SJCRH30 (cell line): Measurements from ENCODE around the gene TSPYL1. TPM values are rescaled to one million over a fixed set of nuclear protein-coding genes. Genes with fewer than 3 reads are reported as not detected.
A peak's percentile ranks its signal among the peaks of the same experiment; 100 is the strongest.
"Not testable (repeated sequence)": the region's sequence is repeated elsewhere in the genome, so short reads cannot be mapped to it uniquely, and the experiment has no call there.

Experiments used
- DNase-seq, 2 experiments: peaks; one replicate each; pipeline ENCODE4 v3.0.0-alpha.2; 2015 to 2020
- H3K27ac ChIP-seq: fragments of 250-450 bp; sonication (Bioruptor Pico); 2 replicates; pipeline ENCODE4 v1.5.1; 2020; ENCODE audit warnings: mild to moderate bottlenecking, moderate library complexity
- H3K27me3 ChIP-seq: fragments of 250-450 bp; sonication (Bioruptor Pico); 2 replicates; pipeline ENCODE4 v1.5.1; 2020; ENCODE audit warnings: mild to moderate bottlenecking, moderate library complexity
- H3K36me3 ChIP-seq: fragments of 250-450 bp; sonication (Bioruptor Pico); 2 replicates; pipeline ENCODE4 v1.5.1; 2020; ENCODE audit warnings: mild to moderate bottlenecking, moderate library complexity
- H3K4me1 ChIP-seq: fragments of 250-450 bp; sonication (Bioruptor Pico); 2 replicates; pipeline ENCODE4 v1.5.1; 2020; ENCODE audit warnings: mild to moderate bottlenecking, moderate library complexity
- H3K4me3 ChIP-seq: fragments of 250-450 bp; sonication (Bioruptor Pico); 2 replicates; pipeline ENCODE4 v1.5.1; 2020; ENCODE audit warnings: mild to moderate bottlenecking, moderate library complexity
- H3K9me3 ChIP-seq: fragments of 250-450 bp; sonication (Bioruptor Pico); replicated peaks from 2 replicates; pipeline ENCODE4 v1.5.1; 2020; ENCODE audit warnings: mild to moderate bottlenecking, moderate library complexity
- total RNA-seq: library from RNA; depleted of rRNA; stranded (reverse); fragments of >200 nt; shearing (Covaris generic); gene quantifications from 2 replicates; pipeline ENCODE4 v1.2.3, GENCODE V29; 2014; rRNA removed

TSPYL1 gene
- total RNA-seq = 57.6 and 61.9 TPM in 2 replicates

GRCh38 chr6:116279232-116280160, at the start of gene TSPYL1:
TSS of gene TSPYL1 (minus strand) at chr6:116279930. CDS start at chr6:116279830, 100 bp downstream.
- Histone ChIP-seq H3K36me3 (peaks cover 11% of the 10 kb centered on the region; the same call in 1 of the 2 replicates), H3K27me3 (no peaks in the 10 kb centered on the region), H3K4me3 (peak within 1 kb of the TSS; percentile 95), H3K4me1 (peaks cover 9% of the 10 kb centered on the region; the same call in 1 of the 2 replicates), H3K9me3 (no peaks in the 10 kb centered on the region), H3K27ac (peak within 1 kb of the TSS; percentile 84)
- DNase-seq = peak; percentile 94 to 97

- DNase-seq = no peak
- H3K4me1 ChIP-seq = no peaks in the 10 kb centered on the region
- H3K27ac ChIP-seq = no peak overlapping the region
- H3K36me3 ChIP-seq = no peaks in the 10 kb centered on the region
- H3K9me3 ChIP-seq = no peaks in the 10 kb centered on the region
- H3K27me3 ChIP-seq = no peaks in the 10 kb centered on the region
- no peak overlapping the region for H3K4me3 ChIP-seq
These were observed 49.4 kb upstream of the TSPYL1 start for GRCh38 chr6:116329156-116329555.

- no peak for DNase-seq
- Histone ChIP-seq H3K4me1 (no peaks in the 10 kb centered on the region), H3K9me3 (no peaks in the 10 kb centered on the region), H3K36me3 (no peaks in the 10 kb centered on the region), H3K4me3 (no peak overlapping the region), H3K27ac (no peak overlapping the region), H3K27me3 (no peaks in the 10 kb centered on the region)
These were observed 48.8 kb upstream of the TSPYL1 start for GRCh38 chr6:116328528-116328903.

GRCh38 chr6:116327803-116328527, 48.2 kb upstream of the TSPYL1 start:
- no peak for DNase-seq
- Histone ChIP-seq H3K36me3 (no peaks in the 10 kb centered on the region), H3K9me3 (no peaks in the 10 kb centered on the region), H3K4me3 (no peak overlapping the region), H3K27me3 (no peaks in the 10 kb centered on the region), H3K27ac (no peak overlapping the region), H3K4me1 (no peaks in the 10 kb centered on the region)

- no peak overlapping the region for H3K27ac ChIP-seq
- no peaks in the 10 kb centered on the region for H3K9me3 ChIP-seq
- no peaks in the 10 kb centered on the region for H3K36me3 ChIP-seq
- no peaks in the 10 kb centered on the region for H3K27me3 ChIP-seq
- H3K4me3 ChIP-seq = no peak overlapping the region
- DNase-seq = no peak
- H3K4me1 ChIP-seq = no peaks in the 10 kb centered on the region
These were observed 47.3 kb upstream of the TSPYL1 start for GRCh38 chr6:116326996-116327395.

- Histone ChIP-seq H3K36me3 (no peaks in the 10 kb centered on the region), H3K27me3 (no peaks in the 10 kb centered on the region), H3K9me3 (no peaks in the 10 kb centered on the region), H3K4me1 (no peaks in the 10 kb centered on the region), H3K4me3 (no peak overlapping the region), H3K27ac (no peak overlapping the region)
- no peak for DNase-seq
These were observed 46.5 kb upstream of the TSPYL1 start for GRCh38 chr6:116326181-116326671.

- H3K27ac ChIP-seq, H3K4me1 ChIP-seq, H3K9me3 ChIP-seq, H3K4me3 ChIP-seq, H3K36me3 ChIP-seq, DNase-seq, H3K27me3 ChIP-seq: not testable (repeated sequence)
These were observed 46.0 kb upstream of the TSPYL1 start for GRCh38 chr6:116325634-116326132.

GRCh38 chr6:116323863-116324262, 44.1 kb upstream of the TSPYL1 start:
- Histone ChIP-seq H3K27me3 (no peaks in the 10 kb centered on the region), H3K4me1 (no peaks in the 10 kb centered on the region), H3K27ac (no peak overlapping the region), H3K9me3 (no peaks in the 10 kb centered on the region), H3K36me3 (no peaks in the 10 kb centered on the region), H3K4me3 (no peak overlapping the region)
- DNase-seq = no peak

GRCh38 chr6:116321933-116322332, 42.2 kb upstream of the TSPYL1 start:
- H3K27me3 ChIP-seq, H3K9me3 ChIP-seq, H3K4me1 ChIP-seq, H3K27ac ChIP-seq, H3K36me3 ChIP-seq, DNase-seq, H3K4me3 ChIP-seq: not testable (repeated sequence)

GRCh38 chr6:116316772-116317467, 37.2 kb upstream of the TSPYL1 start:
- Histone ChIP-seq H3K4me3 (no peak overlapping the region), H3K36me3 (no peaks in the 10 kb centered on the region; the same call in 1 of the 2 replicates), H3K9me3 (no peaks in the 10 kb centered on the region), H3K27me3 (no peaks in the 10 kb centered on the region), H3K4me1 (no peaks in the 10 kb centered on the region), H3K27ac (no peak overlapping the region)
- peak in 1 of 2 experiments; percentile 6 for DNase-seq

- H3K4me3 ChIP-seq = no peak overlapping the region
- H3K4me1 ChIP-seq = no peaks in the 10 kb centered on the region
- no peaks in the 10 kb centered on the region for H3K9me3 ChIP-seq
- no peak for DNase-seq
- no peaks in the 10 kb centered on the region; the same call in 1 of the 2 replicates for H3K36me3 ChIP-seq
- H3K27me3 ChIP-seq = no peaks in the 10 kb centered on the region
- no peak overlapping the region for H3K27ac ChIP-seq
These were observed 35.1 kb upstream of the TSPYL1 start for GRCh38 chr6:116314878-116315277.

- H3K27me3 ChIP-seq = no peaks in the 10 kb centered on the region
- no peaks in the 10 kb centered on the region for H3K4me1 ChIP-seq
- no peak overlapping the region for H3K27ac ChIP-seq
- H3K9me3 ChIP-seq = no peaks in the 10 kb centered on the region
- no peak overlapping the region for H3K4me3 ChIP-seq
- H3K36me3 ChIP-seq = no peaks in the 10 kb centered on the region; the same call in 1 of the 2 replicates
- DNase-seq = no peak
These were observed 34.5 kb upstream of the TSPYL1 start for GRCh38 chr6:116314218-116314617.

GRCh38 chr6:116313101-116313776, 33.5 kb upstream of the TSPYL1 start:
- H3K27ac ChIP-seq = no peak overlapping the region
- H3K36me3 ChIP-seq = no peaks in the 10 kb centered on the region; the same call in 1 of the 2 replicates
- no peak overlapping the region for H3K4me3 ChIP-seq
- no peaks in the 10 kb centered on the region for H3K9me3 ChIP-seq
- no peaks in the 10 kb centered on the region for H3K27me3 ChIP-seq
- DNase-seq = no peak
- H3K4me1 ChIP-seq = no peaks in the 10 kb centered on the region

- Histone ChIP-seq H3K27ac (no peak overlapping the region), H3K4me1 (no peaks in the 10 kb centered on the region), H3K9me3 (no peaks in the 10 kb centered on the region), H3K27me3 (no peaks in the 10 kb centered on the region), H3K4me3 (no peak overlapping the region), H3K36me3 (no peaks in the 10 kb centered on the region; the same call in 1 of the 2 replicates)
- DNase-seq = no peak
These were observed 29.9 kb upstream of the TSPYL1 start for GRCh38 chr6:116309657-116310056.
